ENCODE measurements around the gene BMP8A.
"Not testable (repeated sequence)": the region's sequence is repeated elsewhere in the genome, so short reads cannot be mapped to it uniquely, and the experiment has no call there.

BMP8A gene

GRCh38 chr1:39452081-39452480 is 39.4 kb upstream of the BMP8A start:
- DNase-seq (ENCODE audit: low spot score) = no peak
- no peak for TF ChIP-seq CTCF (IDR thresholded peaks at IDR 0.05; ENCODE audit: extremely low read depth, insufficient read depth, missing control alignments)
- in situ Hi-C loops (cut with MboI; ENCODE audit: low pct_unique_long_range_greater_than_20kb, low sequenced_read_pairs, unreplicated experiment) = no loop called here

GRCh38 chr1:39452540-39452939 is 38.9 kb upstream of the BMP8A start:
- no peak for TF ChIP-seq CTCF (IDR thresholded peaks at IDR 0.05; ENCODE audit: extremely low read depth, insufficient read depth, missing control alignments)
- in situ Hi-C loops (cut with MboI; ENCODE audit: low pct_unique_long_range_greater_than_20kb, low sequenced_read_pairs, unreplicated experiment) = no loop called here

GRCh38 chr1:39453603-39454002 is 37.8 kb upstream of the BMP8A start:
- in situ Hi-C loops (cut with MboI; ENCODE audit: low pct_unique_long_range_greater_than_20kb, low sequenced_read_pairs, unreplicated experiment) = no loop called here
- DNase-seq (ENCODE audit: low spot score) = no peak
- no peak for TF ChIP-seq CTCF (IDR thresholded peaks at IDR 0.05; ENCODE audit: extremely low read depth, insufficient read depth, missing control alignments)

More at GRCh38 chr1:39452540-39452939, 38.9 kb upstream of the BMP8A start:
- no peak for DNase-seq (ENCODE audit: low spot score)

- no peak for DNase-seq (ENCODE audit: low spot score)
- TF ChIP-seq CTCF (IDR thresholded peaks at IDR 0.05; ENCODE audit: extremely low read depth, insufficient read depth, missing control alignments) = no peak
- in situ Hi-C loops (cut with MboI; ENCODE audit: low pct_unique_long_range_greater_than_20kb, low sequenced_read_pairs, unreplicated experiment) = no loop called here
Observed at GRCh38 chr1:39458991-39459390, 32.4 kb upstream of the BMP8A start.

- in situ Hi-C loops (cut with MboI; ENCODE audit: low pct_unique_long_range_greater_than_20kb, low sequenced_read_pairs, unreplicated experiment) = no loop called here
- TF ChIP-seq CTCF (IDR thresholded peaks at IDR 0.05; ENCODE audit: extremely low read depth, insufficient read depth, missing control alignments) = no peak
- DNase-seq (ENCODE audit: low spot score) = no peak
Observed at GRCh38 chr1:39462074-39462473, 29.4 kb upstream of the BMP8A start.

- in situ Hi-C loops (cut with MboI; ENCODE audit: low pct_unique_long_range_greater_than_20kb, low sequenced_read_pairs, unreplicated experiment) = no loop called here
- TF ChIP-seq CTCF (IDR thresholded peaks at IDR 0.05; ENCODE audit: extremely low read depth, insufficient read depth, missing control alignments) = no peak
- DNase-seq (ENCODE audit: low spot score) = no peak
Observed at GRCh38 chr1:39466413-39467107, 24.9 kb upstream of the BMP8A start.

GRCh38 chr1:39467108-39467720 is 24.2 kb upstream of the BMP8A start:
- in situ Hi-C loops (cut with MboI; ENCODE audit: low pct_unique_long_range_greater_than_20kb, low sequenced_read_pairs, unreplicated experiment); DNase-seq (ENCODE audit: low spot score): not testable (repeated sequence)

All from GM13977 (cell line).